Ovary (tissue), 3 donors: ENCODE data around the gene PKD1L1.

Experiments used
- EP300 ChIP-seq: sonication (generic); formaldehyde crosslinking; IDR thresholded peaks from one replicate; pipeline ENCODE4 v1.6.1; 2017; ENCODE audit warnings: antibody characterized with exemption
- TF ChIP-seq, protein P1 (sequence below), 3 donors: fragments of 450-650 bp in 2 of 3; fragments of 200-600 bp in 1 of 3; IDR thresholded peaks; one replicate each; pipeline versions ENCODE4 v1.5.1 to v1.8.0; 2016 to 2022; ENCODE audit warnings: antibody characterized with exemption in 3 of 3, mild to moderate bottlenecking in 1 of 3
- donor health status: DM: no; HTN: no; CAD: no.

- TF ChIP-seq, protein P1, sequence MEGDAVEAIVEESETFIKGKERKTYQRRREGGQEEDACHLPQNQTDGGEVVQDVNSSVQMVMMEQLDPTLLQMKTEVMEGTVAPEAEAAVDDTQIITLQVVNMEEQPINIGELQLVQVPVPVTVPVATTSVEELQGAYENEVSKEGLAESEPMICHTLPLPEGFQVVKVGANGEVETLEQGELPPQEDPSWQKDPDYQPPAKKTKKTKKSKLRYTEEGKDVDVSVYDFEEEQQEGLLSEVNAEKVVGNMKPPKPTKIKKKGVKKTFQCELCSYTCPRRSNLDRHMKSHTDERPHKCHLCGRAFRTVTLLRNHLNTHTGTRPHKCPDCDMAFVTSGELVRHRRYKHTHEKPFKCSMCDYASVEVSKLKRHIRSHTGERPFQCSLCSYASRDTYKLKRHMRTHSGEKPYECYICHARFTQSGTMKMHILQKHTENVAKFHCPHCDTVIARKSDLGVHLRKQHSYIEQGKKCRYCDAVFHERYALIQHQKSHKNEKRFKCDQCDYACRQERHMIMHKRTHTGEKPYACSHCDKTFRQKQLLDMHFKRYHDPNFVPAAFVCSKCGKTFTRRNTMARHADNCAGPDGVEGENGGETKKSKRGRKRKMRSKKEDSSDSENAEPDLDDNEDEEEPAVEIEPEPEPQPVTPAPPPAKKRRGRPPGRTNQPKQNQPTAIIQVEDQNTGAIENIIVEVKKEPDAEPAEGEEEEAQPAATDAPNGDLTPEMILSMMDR (IDR thresholded peaks at IDR 0.05), result no peak
- TF ChIP-seq EP300, result no peak
Observed at GRCh38 chr7:47881256-47881655, 67.0 kb downstream of the PKD1L1 start.
